Left lung (tissue), 10 donors: ENCODE results near the gene CCDC60. TPM values are rescaled to one million over a fixed set of nuclear protein-coding genes. Genes with fewer than 3 reads are reported as not detected.

Experiments
- ATAC-seq: fragments of 200-7000 bp; cut with Tn5 transposase; one replicate; pipeline ENCODE4 v1.9.1; 2020; ENCODE audit warnings: moderate library complexity
- DNase-seq, 4 donors: peaks; one replicate each; pipeline ENCODE4 v3.0.0-alpha.2; 2013 to 2020
- H3K27ac ChIP-seq, 2 donors: fragments of 200-600 bp; sonication (generic) in 1 of 2; one replicate each; pipeline versions ENCODE4 v1.5.0 to v1.8.0; 2020 to 2021
- H3K27me3 ChIP-seq, 2 donors: fragments of 200-600 bp; sonication (generic) in 1 of 2; one replicate each; pipeline versions ENCODE4 v1.5.0 to v1.8.0; 2020 to 2021
- H3K36me3 ChIP-seq, 2 donors: fragments of 200-600 bp; sonication (generic) in 1 of 2; one replicate each; pipeline versions ENCODE4 v1.5.0 to v1.8.0; 2020 to 2021
- H3K4me1 ChIP-seq, 2 donors: fragments of 200-600 bp; one replicate each; pipeline ENCODE4 v1.8.0; 2021
- H3K4me3 ChIP-seq, 2 donors: fragments of 200-600 bp; sonication (generic) in 1 of 2; one replicate each; pipeline versions ENCODE4 v1.5.0 to v1.8.0; 2020 to 2021; ENCODE audit warnings: mild to moderate bottlenecking in 1 of 2
- H3K9me3 ChIP-seq, 2 donors: fragments of 200-600 bp; sonication (generic) in 1 of 2; one replicate each; pipeline versions ENCODE4 v1.5.0 to v1.8.0; 2020 to 2021
- intact Hi-C, 2 donors: fragments of 100-400 bp; cut with DNase I; formaldehyde crosslinking; loops; one replicate each; pipeline versions ENCODE4 v1.11.2 to v1.14.2; 2022
- polyA plus RNA-seq, 6 donors: library from polyadenylated mRNA; unstranded; fragments of 120-200 nt; gene quantifications; one replicate each; pipeline ENCODE4 v1.2.1, GENCODE V29; 2013; ENCODE audit not compliant: insufficient read length in 6 of 6
- total RNA-seq, 2 donors: library from RNA; stranded (reverse); fragmentation: NEBNext Ultra II Directional; extraction: Animal tissue kit (Norgen Biotek cat#: 25700); gene quantifications; one replicate each; pipeline ENCODE4 v1.2.1, GENCODE V29; 2021
- TF ChIP-seq, protein P1 (sequence below), 2 donors: fragments of 200-600 bp; sonication (generic) in 1 of 2; IDR thresholded peaks; one replicate each; pipeline versions ENCODE4 v1.5.0 to v1.8.0; 2021; ENCODE audit warnings: antibody characterized with exemption in 2 of 2
- donor health status: DM: no; HTN: yes; CAD: no.
- donor health status: DM: no; HTN: no; CAD: no.

Gene CCDC60
- total and polyA plus RNA-seq, 8 donors = 0.47 to 2.4 (median 1.8) TPM; not detected in 1

GRCh38 chr12:119366007-119366406, 31.5 kb downstream of the CCDC60 start:
- H3K27ac ChIP-seq = no peak overlapping the region
- no peak overlapping the region for H3K4me3 ChIP-seq
- TF ChIP-seq, protein P1, sequence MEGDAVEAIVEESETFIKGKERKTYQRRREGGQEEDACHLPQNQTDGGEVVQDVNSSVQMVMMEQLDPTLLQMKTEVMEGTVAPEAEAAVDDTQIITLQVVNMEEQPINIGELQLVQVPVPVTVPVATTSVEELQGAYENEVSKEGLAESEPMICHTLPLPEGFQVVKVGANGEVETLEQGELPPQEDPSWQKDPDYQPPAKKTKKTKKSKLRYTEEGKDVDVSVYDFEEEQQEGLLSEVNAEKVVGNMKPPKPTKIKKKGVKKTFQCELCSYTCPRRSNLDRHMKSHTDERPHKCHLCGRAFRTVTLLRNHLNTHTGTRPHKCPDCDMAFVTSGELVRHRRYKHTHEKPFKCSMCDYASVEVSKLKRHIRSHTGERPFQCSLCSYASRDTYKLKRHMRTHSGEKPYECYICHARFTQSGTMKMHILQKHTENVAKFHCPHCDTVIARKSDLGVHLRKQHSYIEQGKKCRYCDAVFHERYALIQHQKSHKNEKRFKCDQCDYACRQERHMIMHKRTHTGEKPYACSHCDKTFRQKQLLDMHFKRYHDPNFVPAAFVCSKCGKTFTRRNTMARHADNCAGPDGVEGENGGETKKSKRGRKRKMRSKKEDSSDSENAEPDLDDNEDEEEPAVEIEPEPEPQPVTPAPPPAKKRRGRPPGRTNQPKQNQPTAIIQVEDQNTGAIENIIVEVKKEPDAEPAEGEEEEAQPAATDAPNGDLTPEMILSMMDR (IDR thresholded peaks at IDR 0.05) = no peak
- H3K4me1 ChIP-seq = no peaks in the 10 kb centered on the region
- intact Hi-C loops = no loop called here
- H3K36me3 ChIP-seq = no peaks in the 10 kb centered on the region
- no peaks in the 10 kb centered on the region for H3K27me3 ChIP-seq
- H3K9me3 ChIP-seq = no peaks in the 10 kb centered on the region
- ATAC-seq (no peak), DNase-seq (no peak)

DNA sequence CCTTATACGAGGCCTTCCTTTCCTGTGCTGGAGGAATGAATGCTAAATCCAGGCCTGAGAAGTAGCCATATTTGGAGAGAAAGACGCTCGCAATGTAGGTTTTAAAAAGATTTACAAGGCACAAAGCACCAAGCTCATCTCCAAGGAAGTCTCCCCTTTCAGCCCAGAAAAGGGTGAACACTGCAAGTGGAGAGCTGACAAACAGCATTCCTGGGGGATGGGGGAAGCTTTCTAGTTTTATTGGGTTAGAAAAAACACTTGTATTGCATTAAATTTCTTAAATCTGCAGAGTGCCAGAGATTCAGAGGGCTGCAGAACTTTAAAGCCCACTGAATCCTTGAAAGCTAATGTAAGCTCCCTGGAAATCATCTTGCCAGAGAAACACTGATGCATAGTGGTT, 34.6 kb downstream of the CCDC60 start:
- peaks cover 0 to 9% of the 10 kb centered on the region in 2 donors for H3K4me1 ChIP-seq
- H3K27me3 ChIP-seq = no peaks in the 10 kb centered on the region
- no peak overlapping the region for H3K27ac ChIP-seq
- intact Hi-C loops = no loop called here
- no peak overlapping the region for H3K4me3 ChIP-seq
- ATAC-seq = no peak
- no peaks in the 10 kb centered on the region for H3K36me3 ChIP-seq
- no peak for DNase-seq
- TF ChIP-seq, protein P1 (IDR thresholded peaks at IDR 0.05) = no peak
- H3K9me3 ChIP-seq = no peaks in the 10 kb centered on the region

- ATAC-seq = no peak
Observed at GRCh38 chr12:119369907-119370546, 35.5 kb downstream of the CCDC60 start.

DNA sequence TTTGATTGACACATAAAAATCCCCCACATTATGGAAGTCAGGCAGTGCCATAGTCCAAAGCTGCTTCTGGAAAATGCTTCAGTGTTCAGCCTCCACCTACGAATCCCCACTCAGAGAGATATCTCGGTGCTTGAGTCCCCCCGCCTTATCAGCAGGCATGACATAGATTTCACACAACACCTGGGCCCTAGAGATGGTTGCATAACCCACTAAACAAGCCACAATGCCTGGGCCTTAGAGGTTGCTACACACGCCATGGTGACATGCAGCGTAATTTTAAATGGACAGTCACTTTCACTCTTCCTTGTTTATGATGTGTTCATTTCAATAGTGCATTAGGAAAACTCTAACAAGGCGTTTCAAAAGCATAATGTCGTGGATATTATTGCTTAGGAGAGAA, 38.0 kb downstream of the CCDC60 start:
- Histone ChIP-seq H3K4me3 (no peak overlapping the region), H3K27me3 (no peaks in the 10 kb centered on the region), H3K9me3 (no peaks in the 10 kb centered on the region), H3K27ac (no peak overlapping the region), H3K4me1 (peaks cover 0 to 9% of the 10 kb centered on the region in 2 donors), H3K36me3 (no peaks in the 10 kb centered on the region)
- DNase-seq (peak in 1 of 4 donors; percentile 78), ATAC-seq (peak; percentile 76)
- intact Hi-C loops = no loop called here
- TF ChIP-seq, protein P1 (IDR thresholded peaks at IDR 0.05) = no peak

More at GRCh38 chr12:119369907-119370546, 35.5 kb downstream of the CCDC60 start:
- Histone ChIP-seq H3K27me3 (no peaks in the 10 kb centered on the region), H3K36me3 (no peaks in the 10 kb centered on the region), H3K4me3 (no peak overlapping the region), H3K9me3 (no peaks in the 10 kb centered on the region), H3K27ac (no peak overlapping the region), H3K4me1 (peaks cover 0 to 9% of the 10 kb centered on the region in 2 donors)
- TF ChIP-seq, protein P1 (IDR thresholded peaks at IDR 0.05) = no peak
- no peak for DNase-seq
- intact Hi-C loops = no loop called here

DNA sequence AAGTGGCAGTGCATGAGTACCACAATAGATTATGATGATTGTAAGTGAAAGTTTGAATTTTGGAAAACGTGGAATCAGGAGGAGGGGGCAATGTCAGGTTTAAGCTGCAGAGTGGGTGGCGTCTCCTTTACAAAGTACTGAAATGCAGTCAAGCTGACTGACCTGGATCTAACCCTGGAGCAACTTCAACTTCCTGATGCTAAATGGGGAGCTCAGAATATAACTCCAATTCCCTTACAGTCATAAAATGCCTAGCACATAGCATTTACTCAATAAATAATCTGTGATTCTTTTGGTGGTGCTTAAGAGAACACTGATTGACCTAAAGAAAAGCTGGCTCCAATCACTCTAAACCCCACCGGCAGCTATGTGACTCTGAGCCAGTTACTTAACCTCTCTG, 38.5 kb downstream of the CCDC60 start:
- no peaks in the 10 kb centered on the region for H3K9me3 ChIP-seq
- H3K27ac ChIP-seq = no peak overlapping the region
- no peaks in the 10 kb centered on the region for H3K27me3 ChIP-seq
- intact Hi-C loops = no loop called here
- TF ChIP-seq, protein P1 (IDR thresholded peaks at IDR 0.05) = no peak
- no peak overlapping the region for H3K4me3 ChIP-seq
- no peaks in the 10 kb centered on the region for H3K36me3 ChIP-seq
- ATAC-seq = no peak
- DNase-seq = no peak
- H3K4me1 ChIP-seq = peaks cover 0 to 9% of the 10 kb centered on the region in 2 donors
